NT2/D1 (cell line): ENCODE results near the gene OPHN1.

Source experiments
- SUZ12 ChIP-seq: IDR thresholded peaks from 2 replicates; pipeline ENCODE4 v1.6.1; 2011; ENCODE audit not compliant: insufficient read length, insufficient read depth; ENCODE audit errors: extremely low read depth
- YY1 ChIP-seq: IDR thresholded peaks from 2 replicates; pipeline ENCODE4 v1.6.1; 2011; ENCODE audit not compliant: insufficient read length, insufficient read depth
- ZNF274 ChIP-seq: IDR thresholded peaks from 2 replicates; pipeline ENCODE4 v1.6.1; 2011; ENCODE audit warnings: mild to moderate bottlenecking, low read depth, low read length

- TF ChIP-seq YY1: no peak
- no peak for TF ChIP-seq ZNF274
- TF ChIP-seq SUZ12: no peak
Observed at GRCh38 chrX:68413254-68413653, 20.0 kb downstream of the OPHN1 start.
